Tibial artery (tissue), 4 donors: ENCODE data around the gene CBL.

Experiments used
- DNase-seq, 2 donors: peaks; one replicate each; pipeline ENCODE4 v3.0.0-alpha.2; 2019
- H3K27ac ChIP-seq, 2 donors: fragments of 200-600 bp; sonication (generic) in 1 of 2; 1 replicate in 1 of 2; 2 replicates in 1 of 2; pipeline ENCODE4 v1.5.1; 2018 to 2019; ENCODE audit warnings: mild to moderate bottlenecking in 1 of 2
- H3K27me3 ChIP-seq, 2 donors: fragments of 200-600 bp; sonication (generic) in 1 of 2; one replicate each; pipeline versions ENCODE4 v1.5.1 to v1.6.0; 2016 to 2019
- H3K36me3 ChIP-seq, 3 donors: fragments of 200-600 bp; sonication (generic) in 2 of 3; one replicate each; pipeline ENCODE4 v1.5.1; 2016 to 2019; ENCODE audit warnings: mild to moderate bottlenecking in 2 of 3
- H3K4me1 ChIP-seq, 4 donors: fragments of 200-600 bp; sonication (generic) in 2 of 4; 1 replicate in 3 of 4; 2 replicates in 1 of 4; pipeline ENCODE4 v1.5.1; 2016 to 2019
- H3K4me3 ChIP-seq, 2 donors: fragments of 200-600 bp; sonication (generic) in 1 of 2; 1 replicate in 1 of 2; 2 replicates in 1 of 2; pipeline ENCODE4 v1.5.1; 2018 to 2019; ENCODE audit warnings: mild to moderate bottlenecking in 2 of 2
- H3K9me3 ChIP-seq, 3 donors: fragments of 200-600 bp; sonication (generic) in 1 of 3; one replicate each; pipeline ENCODE4 v1.5.1; 2016 to 2019
- intact Hi-C: fragments of 100-400 bp; cut with DNase I; formaldehyde crosslinking; loops from one replicate; pipeline ENCODE4 v1.15.0; 2023; ENCODE audit warnings: low total_unique reads
- TF ChIP-seq, protein P1 (sequence below), 2 experiments: fragments of 200-600 bp in 1 of 2; fragments of 450-650 bp in 1 of 2; IDR thresholded peaks; one replicate each; pipeline ENCODE4 v1.5.1; 2017 to 2019; ENCODE audit warnings: antibody characterized with exemption in 2 of 2, mild to moderate bottlenecking in 1 of 2, moderate library complexity in 1 of 2

CBL gene

DNA sequence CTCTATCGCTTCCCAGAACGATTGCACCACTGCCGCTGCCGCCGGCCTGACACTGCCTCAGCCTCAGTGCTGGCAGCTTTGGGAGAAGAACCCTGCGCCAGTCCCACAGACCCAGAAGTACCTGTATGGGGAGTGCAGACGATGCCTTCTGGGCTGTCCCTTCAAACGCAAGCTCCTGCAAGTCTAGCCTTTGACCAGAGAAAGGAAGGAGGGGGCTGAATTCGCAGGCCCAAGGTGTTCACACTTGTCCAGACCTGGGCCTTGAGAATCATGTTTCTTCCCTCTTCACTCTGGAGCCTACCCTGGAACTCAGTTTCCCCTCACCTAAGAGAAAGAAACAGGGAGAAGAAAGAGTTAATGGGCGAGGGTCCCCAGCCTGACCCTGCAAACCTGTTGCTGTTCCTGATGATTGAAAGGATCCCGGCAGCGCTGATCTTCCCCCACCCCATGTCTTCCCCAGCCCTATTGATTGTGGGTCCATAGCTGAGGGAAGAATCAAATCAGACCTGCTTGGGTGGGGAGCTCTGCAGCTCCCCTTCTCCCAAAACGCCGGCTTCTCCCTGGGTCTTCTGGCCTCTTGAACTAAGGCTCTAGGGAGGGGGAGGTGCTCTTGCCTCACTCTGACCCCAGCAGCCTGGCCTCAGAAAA lies 111.6 kb downstream of the CBL start:
- no peaks in the 10 kb centered on the region for H3K9me3 ChIP-seq
- TF ChIP-seq, protein P1, sequence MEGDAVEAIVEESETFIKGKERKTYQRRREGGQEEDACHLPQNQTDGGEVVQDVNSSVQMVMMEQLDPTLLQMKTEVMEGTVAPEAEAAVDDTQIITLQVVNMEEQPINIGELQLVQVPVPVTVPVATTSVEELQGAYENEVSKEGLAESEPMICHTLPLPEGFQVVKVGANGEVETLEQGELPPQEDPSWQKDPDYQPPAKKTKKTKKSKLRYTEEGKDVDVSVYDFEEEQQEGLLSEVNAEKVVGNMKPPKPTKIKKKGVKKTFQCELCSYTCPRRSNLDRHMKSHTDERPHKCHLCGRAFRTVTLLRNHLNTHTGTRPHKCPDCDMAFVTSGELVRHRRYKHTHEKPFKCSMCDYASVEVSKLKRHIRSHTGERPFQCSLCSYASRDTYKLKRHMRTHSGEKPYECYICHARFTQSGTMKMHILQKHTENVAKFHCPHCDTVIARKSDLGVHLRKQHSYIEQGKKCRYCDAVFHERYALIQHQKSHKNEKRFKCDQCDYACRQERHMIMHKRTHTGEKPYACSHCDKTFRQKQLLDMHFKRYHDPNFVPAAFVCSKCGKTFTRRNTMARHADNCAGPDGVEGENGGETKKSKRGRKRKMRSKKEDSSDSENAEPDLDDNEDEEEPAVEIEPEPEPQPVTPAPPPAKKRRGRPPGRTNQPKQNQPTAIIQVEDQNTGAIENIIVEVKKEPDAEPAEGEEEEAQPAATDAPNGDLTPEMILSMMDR (IDR thresholded peaks at IDR 0.05), result no peak
- peaks cover 23 to 32% (median 30%) of the 10 kb centered on the region in 3 donors for H3K36me3 ChIP-seq
- H3K27me3 ChIP-seq, result no peaks in the 10 kb centered on the region
- peak overlapping the region; percentile 99 for H3K27ac ChIP-seq
- no peak for DNase-seq
- H3K4me1 ChIP-seq, result peaks cover 0 to 79% (median 65%) of the 10 kb centered on the region in 4 donors
- H3K4me3 ChIP-seq, result peak overlapping the region; percentile 97 to 99
- intact Hi-C loops, result no loop called here

DNA sequence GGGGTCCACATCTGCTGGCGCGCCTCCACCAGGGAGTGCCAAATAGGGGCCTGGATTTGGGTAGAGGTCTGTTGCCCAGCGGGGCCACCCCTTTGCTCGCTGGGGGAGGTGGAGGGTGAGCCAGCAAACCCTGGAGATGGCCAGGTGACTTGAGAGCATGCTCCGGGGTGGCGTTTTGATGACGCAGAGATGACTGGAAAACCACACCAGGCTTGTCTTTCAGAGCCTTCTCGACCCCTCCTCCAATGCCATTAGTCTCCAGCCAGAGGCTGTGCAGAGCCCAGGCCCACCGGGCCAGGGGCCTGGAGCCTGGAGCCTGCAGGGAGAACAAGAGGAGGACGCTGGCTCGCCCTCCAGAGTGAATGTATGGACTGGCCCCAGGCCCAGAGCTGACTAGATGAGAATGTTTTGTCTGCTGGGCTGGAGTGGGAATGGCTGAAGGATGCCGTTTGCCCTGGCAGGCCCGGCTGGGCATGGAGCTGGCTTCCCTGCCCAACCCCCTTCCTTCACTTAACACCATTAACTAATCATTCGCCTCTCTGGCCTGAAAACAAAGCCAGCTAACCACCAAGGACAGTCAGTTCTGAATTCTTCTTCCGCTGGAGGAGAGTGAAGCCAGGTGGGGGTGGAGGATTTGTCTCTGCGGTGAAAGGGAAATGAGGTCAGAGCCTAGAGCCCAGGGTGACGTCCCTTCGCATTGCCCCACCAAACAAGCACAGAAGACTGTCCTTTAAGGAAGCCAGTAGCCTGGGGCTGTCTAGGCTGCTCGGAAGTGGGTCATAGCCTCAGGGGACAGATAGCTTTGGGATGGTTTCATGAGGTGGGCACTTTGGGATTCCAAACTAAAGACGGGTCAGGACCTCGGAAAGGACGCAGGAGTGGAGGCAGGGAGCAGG lies 112.3 kb downstream of the CBL start:
- peaks cover 15 to 25% (median 22%) of the 10 kb centered on the region in 3 donors for H3K36me3 ChIP-seq
- peak overlapping the region; percentile 99 for H3K27ac ChIP-seq
- peak in 1 of 2 donors; percentile 85 for DNase-seq
- H3K27me3 ChIP-seq, result no peaks in the 10 kb centered on the region
- peaks cover 0 to 81% (median 65%) of the 10 kb centered on the region in 4 donors for H3K4me1 ChIP-seq
- H3K9me3 ChIP-seq, result no peaks in the 10 kb centered on the region
- intact Hi-C loops, result no loop called here
- H3K4me3 ChIP-seq, result peak overlapping the region; percentile 97 to 99
- TF ChIP-seq, protein P1 (IDR thresholded peaks at IDR 0.05), result no peak

DNA sequence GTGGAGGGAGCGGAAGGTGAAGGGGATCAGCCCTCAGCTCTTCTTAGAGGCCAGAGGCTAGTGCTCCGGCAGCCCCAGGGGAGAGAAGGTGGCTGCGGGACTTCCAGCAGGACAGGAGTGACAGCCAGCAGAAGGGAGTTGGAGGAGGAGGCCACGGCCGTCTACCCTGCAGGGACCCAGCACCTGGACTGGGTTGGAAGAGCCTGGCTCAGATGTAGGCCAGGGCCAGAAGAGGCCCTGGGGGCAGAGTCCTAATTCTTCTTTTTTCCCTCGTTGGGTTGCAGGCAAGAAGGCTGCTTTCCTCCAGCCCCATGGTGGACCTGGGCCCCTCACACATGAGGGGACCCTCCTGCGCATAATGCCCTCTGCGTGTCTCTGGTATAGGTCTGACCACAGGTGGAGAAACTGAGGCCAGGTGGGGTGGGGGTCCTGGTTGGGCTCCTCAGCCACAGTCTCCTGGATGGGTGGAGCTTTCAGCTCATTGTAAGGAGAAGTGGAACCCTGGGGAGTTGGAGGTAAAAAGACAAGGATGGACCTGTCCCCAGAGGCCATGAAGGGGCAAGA lies 113.1 kb downstream of the CBL start:
- no peaks in the 10 kb centered on the region for H3K9me3 ChIP-seq
- peak overlapping the region; percentile 99 for H3K27ac ChIP-seq
- intact Hi-C loops, result no loop called here
- peak in 1 of 2 donors; percentile 67 for DNase-seq
- H3K27me3 ChIP-seq, result no peaks in the 10 kb centered on the region
- H3K4me1 ChIP-seq, result peaks cover 0 to 77% (median 59%) of the 10 kb centered on the region in 4 donors
- peaks cover 8 to 17% (median 15%) of the 10 kb centered on the region in 3 donors for H3K36me3 ChIP-seq
- TF ChIP-seq, protein P1 (IDR thresholded peaks at IDR 0.05), result no peak
- H3K4me3 ChIP-seq, result peak overlapping the region; percentile 97 to 99

DNA sequence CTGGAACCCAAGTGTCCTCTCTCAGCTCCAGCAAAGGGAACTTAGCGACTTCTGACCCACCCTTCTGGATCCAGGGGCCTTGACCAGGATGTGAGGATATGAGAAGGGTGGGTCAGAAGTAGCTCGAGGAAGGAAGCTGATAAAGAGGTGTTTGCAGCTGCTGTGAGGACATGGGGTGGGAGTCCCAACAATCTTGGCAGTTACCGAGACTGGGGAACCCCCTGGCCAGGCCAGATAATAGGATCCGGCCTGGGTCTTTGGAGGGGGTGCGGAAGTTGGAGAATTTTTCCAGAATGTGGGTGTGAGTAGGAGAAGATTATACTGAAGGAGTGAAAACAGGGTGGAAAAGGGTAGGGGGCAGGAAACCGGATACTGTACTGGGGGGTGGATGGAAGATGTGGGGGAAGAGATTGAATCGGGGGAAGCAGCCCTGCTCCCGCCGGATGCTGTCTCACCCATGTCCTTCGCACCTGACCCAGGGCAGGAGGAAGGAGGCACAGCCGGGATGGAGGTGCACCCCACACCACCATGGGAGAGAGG lies 113.6 kb downstream of the CBL start:
- intact Hi-C loops, result loop anchor here (10.0 kb wide), 1 partner anchor 215 kb away; the partner anchor contains the start of genes C2CD2L and DPAGT1
- no peaks in the 10 kb centered on the region for H3K27me3 ChIP-seq
- H3K36me3 ChIP-seq, result peaks cover 3 to 12% (median 9%) of the 10 kb centered on the region in 3 donors
- peak in 1 of 2 donors; percentile 67 for DNase-seq
- H3K27ac ChIP-seq, result peak overlapping the region; percentile 99
- peaks cover 0 to 71% (median 54%) of the 10 kb centered on the region in 4 donors for H3K4me1 ChIP-seq
- H3K4me3 ChIP-seq, result peak overlapping the region; percentile 54 to 97
- no peaks in the 10 kb centered on the region for H3K9me3 ChIP-seq
- TF ChIP-seq, protein P1 (IDR thresholded peaks at IDR 0.05), result no peak

DNA sequence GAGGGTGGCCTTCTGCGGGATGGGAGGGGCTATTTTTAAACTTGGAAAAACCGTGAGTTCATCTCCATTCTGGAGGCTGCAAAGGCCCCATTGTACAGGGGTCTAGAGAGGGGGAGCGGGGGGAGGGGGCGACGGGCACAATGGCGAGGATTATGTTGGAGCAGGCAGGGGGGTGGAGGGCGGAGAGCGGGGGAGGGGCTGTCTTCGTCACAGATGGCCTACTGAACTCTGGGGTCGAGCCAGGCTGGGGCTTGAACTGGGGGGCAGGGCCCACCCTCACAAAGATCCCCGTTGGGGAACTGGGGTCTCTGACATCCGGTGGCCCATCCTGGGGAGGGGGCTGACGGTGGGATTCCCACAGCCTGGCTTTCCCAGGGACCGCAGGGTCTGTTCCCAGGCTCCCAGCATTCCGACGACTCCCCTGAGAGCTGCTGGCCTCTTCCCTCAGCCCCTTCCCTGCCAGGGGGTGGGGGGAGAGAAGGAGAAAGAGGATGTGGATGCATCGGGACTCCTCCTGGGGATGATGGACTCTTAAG lies 114.2 kb downstream of the CBL start:
- Histone ChIP-seq H3K36me3 (peaks cover 0 to 6% (median 4%) of the 10 kb centered on the region in 3 donors), H3K4me1 (peaks cover 0 to 67% (median 53%) of the 10 kb centered on the region in 4 donors), H3K4me3 (peak overlapping the region; percentile 54 to 59), H3K27me3 (no peaks in the 10 kb centered on the region), H3K27ac (peak overlapping the region; percentile 99), H3K9me3 (no peaks in the 10 kb centered on the region)
- intact Hi-C loops, result loop anchor here (10.0 kb wide), 1 partner anchor 216 kb away; the partner anchor contains the start of genes C2CD2L and DPAGT1
- DNase-seq, result peak in 1 of 2 donors; percentile 78
- TF ChIP-seq, protein P1 (IDR thresholded peaks at IDR 0.05), result no peak
